Transverse colon (tissue), 3 donors: ENCODE results near the gene CTBP2.

Experiments
- EP300 ChIP-seq: sonication (generic); formaldehyde crosslinking; IDR thresholded peaks from one replicate; pipeline ENCODE4 v1.6.1; 2017; ENCODE audit warnings: antibody characterized with exemption, low read depth
- POLR2A ChIP-seq: fragments of 450-650 bp; IDR thresholded peaks from one replicate; pipeline ENCODE4 v1.6.1; 2016; ENCODE audit warnings: antibody characterized with exemption, mild to moderate bottlenecking, moderate library complexity
- TF ChIP-seq, protein P1 (sequence below), 5 experiments: fragments of 200-600 bp in 3 of 5; fragments of 450-650 bp in 2 of 5; sonication (generic) in 3 of 5; IDR thresholded peaks; 1 replicate in 2 of 5; 2 replicates in 3 of 5; pipeline ENCODE4 v1.5.1; 2016 to 2017; ENCODE audit warnings: antibody characterized with exemption in 5 of 5, inconsistent platforms in 3 of 5, mild to moderate bottlenecking in 2 of 5, moderate library complexity in 1 of 5

DNA sequence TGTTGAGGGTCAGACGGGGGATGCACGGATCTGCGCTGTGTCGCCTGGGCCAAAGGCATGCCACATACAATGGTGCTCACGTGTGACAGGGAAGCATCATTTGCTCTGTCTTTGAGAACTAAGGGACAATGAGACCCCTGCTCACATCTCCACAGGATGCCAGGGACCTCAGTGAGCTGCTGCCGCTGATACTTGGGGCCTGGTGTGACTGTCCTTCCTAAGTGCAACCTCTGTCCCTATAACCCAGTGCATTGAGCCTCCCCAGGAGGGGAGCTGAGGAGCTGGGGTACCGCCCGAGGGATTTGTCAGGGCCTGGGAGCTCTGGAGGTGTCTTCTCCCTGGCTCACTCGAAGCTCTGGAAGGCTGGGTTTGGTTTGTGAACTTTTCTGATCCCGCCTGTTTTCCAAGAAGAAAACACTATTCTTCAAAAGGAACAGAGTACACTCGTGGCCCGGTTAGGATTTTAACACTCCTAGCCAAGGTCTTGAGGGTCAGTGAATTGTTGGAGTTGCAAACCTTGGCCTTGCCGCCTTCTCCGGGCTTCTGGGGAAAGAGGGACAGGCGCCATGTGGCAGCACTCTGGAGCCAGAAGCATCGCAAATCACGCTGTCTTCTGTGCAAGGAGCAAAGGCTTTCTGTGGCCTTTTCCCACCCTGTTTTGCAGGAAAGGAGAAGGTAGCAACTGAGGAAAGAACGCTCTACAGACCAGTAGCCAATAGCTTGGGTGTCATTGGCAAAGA, 26.2 kb upstream of the CTBP2 start:
- TF ChIP-seq, protein P1, sequence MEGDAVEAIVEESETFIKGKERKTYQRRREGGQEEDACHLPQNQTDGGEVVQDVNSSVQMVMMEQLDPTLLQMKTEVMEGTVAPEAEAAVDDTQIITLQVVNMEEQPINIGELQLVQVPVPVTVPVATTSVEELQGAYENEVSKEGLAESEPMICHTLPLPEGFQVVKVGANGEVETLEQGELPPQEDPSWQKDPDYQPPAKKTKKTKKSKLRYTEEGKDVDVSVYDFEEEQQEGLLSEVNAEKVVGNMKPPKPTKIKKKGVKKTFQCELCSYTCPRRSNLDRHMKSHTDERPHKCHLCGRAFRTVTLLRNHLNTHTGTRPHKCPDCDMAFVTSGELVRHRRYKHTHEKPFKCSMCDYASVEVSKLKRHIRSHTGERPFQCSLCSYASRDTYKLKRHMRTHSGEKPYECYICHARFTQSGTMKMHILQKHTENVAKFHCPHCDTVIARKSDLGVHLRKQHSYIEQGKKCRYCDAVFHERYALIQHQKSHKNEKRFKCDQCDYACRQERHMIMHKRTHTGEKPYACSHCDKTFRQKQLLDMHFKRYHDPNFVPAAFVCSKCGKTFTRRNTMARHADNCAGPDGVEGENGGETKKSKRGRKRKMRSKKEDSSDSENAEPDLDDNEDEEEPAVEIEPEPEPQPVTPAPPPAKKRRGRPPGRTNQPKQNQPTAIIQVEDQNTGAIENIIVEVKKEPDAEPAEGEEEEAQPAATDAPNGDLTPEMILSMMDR (IDR thresholded peaks at IDR 0.05): no peak
- TF ChIP-seq EP300 (no peak), POLR2A (no peak)
